Ishikawa (cell line): Measurements from ENCODE around the gene SLC1A2.

Experiments used
- CREB1 ChIP-seq: IDR thresholded peaks from 2 replicates; pipeline ENCODE4 v1.6.1; 2012; ENCODE audit warnings: low read depth
- EGR1 ChIP-seq: IDR thresholded peaks from 2 replicates; pipeline ENCODE4 v1.6.1; 2012
- EP300 ChIP-seq: IDR thresholded peaks from 2 replicates; pipeline ENCODE4 v1.6.1; 2012; ENCODE audit warnings: borderline replicate concordance
- FOXM1 ChIP-seq: IDR thresholded peaks from 2 replicates; pipeline ENCODE4 v1.6.1; 2012; ENCODE audit warnings: low read depth, borderline replicate concordance
- MAX ChIP-seq: IDR thresholded peaks from 2 replicates; pipeline ENCODE4 v1.6.1; 2012
- NFIC ChIP-seq: IDR thresholded peaks from 2 replicates; pipeline ENCODE4 v1.6.1; 2012
- TAF1 ChIP-seq: IDR thresholded peaks from 2 replicates; pipeline ENCODE4 v1.6.1; 2012; ENCODE audit warnings: low read depth, mild to moderate bottlenecking
- TCF12 ChIP-seq: IDR thresholded peaks from 2 replicates; pipeline ENCODE4 v1.6.1; 2012; ENCODE audit warnings: low read depth
- USF1 ChIP-seq: IDR thresholded peaks from 2 replicates; pipeline ENCODE4 v1.6.1; 2012

DNA sequence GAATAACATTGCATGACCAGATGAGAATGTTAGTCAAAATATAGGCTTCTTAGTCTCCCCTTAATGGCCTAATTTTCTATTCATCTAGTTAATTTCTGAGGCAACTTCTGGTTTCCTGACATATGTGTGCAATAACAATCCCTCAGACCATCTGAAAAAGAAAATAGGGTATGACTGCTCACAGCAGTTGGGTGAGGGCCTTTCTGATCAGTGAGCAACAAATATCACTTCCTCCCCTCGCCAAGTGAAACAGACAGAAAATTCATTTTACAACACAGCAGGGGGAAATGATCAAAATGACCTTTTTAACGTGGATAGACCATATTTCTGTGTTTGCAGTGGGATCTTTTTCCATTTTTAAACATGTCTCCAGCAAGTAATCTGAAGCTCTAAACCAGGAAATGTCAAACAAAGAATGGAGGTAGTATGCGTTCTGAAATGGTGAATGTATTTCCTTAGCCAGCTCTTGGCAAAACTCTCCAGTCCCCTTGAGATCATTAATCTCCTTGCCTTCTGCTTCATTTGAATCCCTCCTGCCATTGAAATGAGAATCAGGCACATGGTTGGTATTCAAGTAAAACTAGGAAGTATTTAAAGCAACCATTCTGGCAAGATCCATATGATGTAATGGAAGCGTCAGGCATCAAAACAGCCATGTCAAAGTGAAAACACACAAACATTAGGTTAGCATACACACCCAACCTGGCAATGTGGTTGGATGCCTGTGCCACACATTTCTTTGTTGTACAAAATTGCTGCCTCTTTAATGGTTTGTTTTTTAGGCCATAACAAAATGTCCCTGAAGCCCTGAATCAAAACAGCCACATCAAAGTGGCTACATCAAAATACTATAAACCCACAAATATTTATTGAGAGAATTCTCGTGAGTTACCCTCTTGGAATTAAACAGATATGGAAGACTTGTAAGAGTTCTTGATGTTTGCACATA is 100.1 kb downstream of the SLC1A2 start:
- no peak for TF ChIP-seq FOXM1
- no peak for TF ChIP-seq MAX
- no peak for TF ChIP-seq TCF12
- TF ChIP-seq NFIC: no peak
- no peak for TF ChIP-seq TAF1
- TF ChIP-seq EGR1: no peak
- TF ChIP-seq EP300: no peak
- no peak for TF ChIP-seq USF1
- TF ChIP-seq CREB1: no peak
